ENCODE measurements around the gene MAML3. TPM values are rescaled to one million over a fixed set of nuclear protein-coding genes. Genes with fewer than 3 reads are reported as not detected.

MAML3 gene
- total RNA-seq, 1 donor from 2014 or later = 2.7 TPM

DNA sequence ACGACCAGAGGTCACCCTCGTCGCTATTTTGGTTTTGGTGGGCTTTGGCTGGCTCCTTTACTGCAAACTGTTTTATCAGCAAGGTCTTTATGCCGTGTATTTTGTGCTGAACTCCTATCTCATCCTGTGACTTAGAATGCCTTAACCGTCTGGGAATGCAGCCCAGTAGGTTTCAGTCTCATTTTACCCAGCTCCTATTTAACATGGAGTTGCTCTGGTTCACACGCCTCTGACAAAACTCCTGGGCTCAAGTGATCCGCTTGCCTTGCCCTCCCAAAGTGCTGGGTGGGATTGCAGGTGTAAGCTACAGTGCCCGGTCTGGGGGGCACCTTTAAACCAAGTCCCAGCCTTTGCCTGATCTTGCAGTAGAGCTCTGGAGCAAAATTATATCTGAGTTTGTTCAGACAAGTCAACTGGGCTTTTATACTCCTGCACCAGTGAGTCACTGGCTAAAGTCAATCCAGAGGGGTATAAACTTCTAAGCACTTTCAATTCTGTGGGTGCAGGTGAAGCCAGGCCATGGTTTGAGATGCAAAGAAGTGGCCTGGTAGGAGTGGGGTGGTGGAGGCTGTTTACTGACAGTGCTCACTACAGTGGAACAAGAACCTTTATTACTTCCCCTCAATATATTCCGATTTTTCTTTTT is 438.1 kb downstream of the MAML3 start:
- TF ChIP-seq, protein P1, sequence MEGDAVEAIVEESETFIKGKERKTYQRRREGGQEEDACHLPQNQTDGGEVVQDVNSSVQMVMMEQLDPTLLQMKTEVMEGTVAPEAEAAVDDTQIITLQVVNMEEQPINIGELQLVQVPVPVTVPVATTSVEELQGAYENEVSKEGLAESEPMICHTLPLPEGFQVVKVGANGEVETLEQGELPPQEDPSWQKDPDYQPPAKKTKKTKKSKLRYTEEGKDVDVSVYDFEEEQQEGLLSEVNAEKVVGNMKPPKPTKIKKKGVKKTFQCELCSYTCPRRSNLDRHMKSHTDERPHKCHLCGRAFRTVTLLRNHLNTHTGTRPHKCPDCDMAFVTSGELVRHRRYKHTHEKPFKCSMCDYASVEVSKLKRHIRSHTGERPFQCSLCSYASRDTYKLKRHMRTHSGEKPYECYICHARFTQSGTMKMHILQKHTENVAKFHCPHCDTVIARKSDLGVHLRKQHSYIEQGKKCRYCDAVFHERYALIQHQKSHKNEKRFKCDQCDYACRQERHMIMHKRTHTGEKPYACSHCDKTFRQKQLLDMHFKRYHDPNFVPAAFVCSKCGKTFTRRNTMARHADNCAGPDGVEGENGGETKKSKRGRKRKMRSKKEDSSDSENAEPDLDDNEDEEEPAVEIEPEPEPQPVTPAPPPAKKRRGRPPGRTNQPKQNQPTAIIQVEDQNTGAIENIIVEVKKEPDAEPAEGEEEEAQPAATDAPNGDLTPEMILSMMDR (IDR thresholded peaks at IDR 0.05; ENCODE audit: insufficient read depth, low read length, poor library complexity, severe bottlenecking) = no peak
- DNase-seq (ENCODE audit: low read depth) = no peak

DNA sequence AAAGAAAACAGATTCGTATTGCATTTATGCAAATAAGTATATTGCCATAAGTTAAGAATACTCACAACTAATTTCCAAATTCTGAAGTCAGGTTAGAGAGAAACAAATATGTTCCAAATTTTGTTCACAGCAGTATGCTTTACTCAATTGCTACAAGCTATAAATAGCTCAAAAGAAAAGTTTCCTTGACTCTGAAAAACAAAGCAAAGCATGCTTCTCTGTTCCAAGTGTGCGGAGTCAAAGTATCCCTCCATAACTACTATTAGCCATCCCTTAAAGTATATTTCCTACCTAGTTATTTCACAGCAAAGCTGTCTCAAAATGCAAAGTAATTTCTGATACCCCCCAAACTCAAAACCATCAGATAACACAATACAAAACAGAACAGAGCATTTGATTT is 441.1 kb downstream of the MAML3 start:
- TF ChIP-seq, protein P1 (IDR thresholded peaks at IDR 0.05; ENCODE audit: insufficient read depth, low read length, poor library complexity, severe bottlenecking) = no peak
- no peak for DNase-seq (ENCODE audit: low read depth)

More for the DNA sequence above, 438.1 kb downstream of the MAML3 start:
- H3K4me3 ChIP-seq (ENCODE audit: low read depth, low read length) = no peak overlapping the region
- no peaks in the 10 kb centered on the region for H3K27me3 ChIP-seq (ENCODE audit: control insufficient read depth, insufficient read depth, low read length)
- H3K36me3 ChIP-seq (ENCODE audit: control insufficient read depth, insufficient read depth, low read length) = no peaks in the 10 kb centered on the region

DNA sequence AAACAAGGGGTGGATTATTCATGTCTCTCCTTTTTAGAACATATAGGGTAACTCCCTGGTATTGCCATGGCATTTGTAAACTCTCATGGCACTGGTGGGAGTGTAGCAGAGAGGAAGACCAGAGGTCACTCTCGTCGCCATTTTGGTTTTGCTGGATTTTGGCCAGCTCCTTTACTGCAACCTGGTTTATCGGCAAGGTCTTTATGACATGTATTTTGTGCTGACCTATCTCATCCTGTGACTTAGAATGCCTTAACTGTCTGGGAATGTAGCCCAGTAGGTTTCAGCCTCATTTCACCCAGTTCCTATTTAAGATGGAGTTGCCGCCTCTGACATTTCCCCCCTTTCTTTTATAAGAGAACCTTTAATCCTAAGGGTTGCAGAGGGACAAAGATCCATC is 442.5 kb downstream of the MAML3 start:
- TF ChIP-seq, protein P1 (IDR thresholded peaks at IDR 0.05; ENCODE audit: insufficient read depth, low read length, poor library complexity, severe bottlenecking) = no peak
- no peaks in the 10 kb centered on the region for H3K36me3 ChIP-seq (ENCODE audit: control insufficient read depth, insufficient read depth, low read length)
- no peaks in the 10 kb centered on the region for H3K27me3 ChIP-seq (ENCODE audit: control insufficient read depth, insufficient read depth, low read length)
- no peak for DNase-seq (ENCODE audit: low read depth)
- H3K4me3 ChIP-seq (ENCODE audit: low read depth, low read length) = no peak overlapping the region

More for the DNA sequence above, 441.1 kb downstream of the MAML3 start:
- Histone ChIP-seq H3K36me3 (ENCODE audit: control insufficient read depth, insufficient read depth, low read length) (no peaks in the 10 kb centered on the region), H3K4me3 (ENCODE audit: low read depth, low read length) (no peak overlapping the region), H3K27me3 (ENCODE audit: control insufficient read depth, insufficient read depth, low read length) (no peaks in the 10 kb centered on the region)

GRCh38 chr4:139710073-139710472 is 443.9 kb downstream of the MAML3 start:
- Histone ChIP-seq H3K36me3 (ENCODE audit: control insufficient read depth, insufficient read depth, low read length) (no peaks in the 10 kb centered on the region), H3K4me3 (ENCODE audit: low read depth, low read length) (no peak overlapping the region), H3K27me3 (ENCODE audit: control insufficient read depth, insufficient read depth, low read length) (no peaks in the 10 kb centered on the region)
- TF ChIP-seq, protein P1 (IDR thresholded peaks at IDR 0.05; ENCODE audit: insufficient read depth, low read length, poor library complexity, severe bottlenecking) = no peak
- DNase-seq (ENCODE audit: low read depth) = no peak

GRCh38 chr4:139709660-139710059 is 444.3 kb downstream of the MAML3 start:
- Histone ChIP-seq H3K36me3 (ENCODE audit: control insufficient read depth, insufficient read depth, low read length) (no peaks in the 10 kb centered on the region), H3K4me3 (ENCODE audit: low read depth, low read length) (no peak overlapping the region), H3K27me3 (ENCODE audit: control insufficient read depth, insufficient read depth, low read length) (no peaks in the 10 kb centered on the region)
- TF ChIP-seq, protein P1 (IDR thresholded peaks at IDR 0.05; ENCODE audit: insufficient read depth, low read length, poor library complexity, severe bottlenecking) = no peak
- DNase-seq (ENCODE audit: low read depth) = no peak

DNA sequence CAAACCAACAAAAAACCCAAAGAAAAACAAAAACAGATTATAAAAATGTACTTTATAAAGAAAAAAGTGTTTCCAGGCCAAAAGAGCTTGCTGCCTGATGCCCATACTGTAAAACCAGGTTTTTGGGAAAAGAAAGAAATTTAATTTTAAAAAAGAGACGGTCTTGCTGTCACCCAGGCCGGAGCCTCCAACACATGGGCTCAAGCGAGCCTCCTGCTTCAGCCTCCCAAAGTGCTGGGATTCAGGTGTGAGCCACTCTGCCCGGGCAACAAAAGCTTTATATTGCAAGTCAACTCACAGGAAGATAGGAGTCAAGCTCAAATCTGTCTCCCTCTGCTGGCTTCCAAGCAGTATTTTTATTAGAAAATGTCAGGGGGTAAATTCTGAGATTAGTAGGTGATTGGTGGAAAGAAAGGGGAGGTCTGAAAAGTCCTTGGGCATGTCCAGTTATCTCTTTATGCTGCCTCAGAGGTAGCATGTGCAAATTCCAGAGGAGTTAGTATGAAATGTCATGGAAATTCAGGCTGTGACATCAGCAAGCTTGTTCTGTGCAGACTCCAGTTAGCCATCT is 449.0 kb downstream of the MAML3 start:
- Histone ChIP-seq H3K36me3 (ENCODE audit: control insufficient read depth, insufficient read depth, low read length) (no peaks in the 10 kb centered on the region), H3K27me3 (ENCODE audit: control insufficient read depth, insufficient read depth, low read length) (no peaks in the 10 kb centered on the region), H3K4me3 (ENCODE audit: low read depth, low read length) (no peak overlapping the region)
- DNase-seq (ENCODE audit: low read depth) = no peak
- TF ChIP-seq, protein P1 (IDR thresholded peaks at IDR 0.05; ENCODE audit: insufficient read depth, low read length, poor library complexity, severe bottlenecking) = peak; percentile 8

Measured in kidney epithelial cell (primary cell).